ENCODE measurements around the gene PPEF1. TPM values are rescaled to one million over a fixed set of nuclear protein-coding genes. Genes with fewer than 3 reads are reported as not detected.
A peak's percentile ranks its signal among the peaks of the same experiment; 100 is the strongest.
"Not testable (repeated sequence)": the region's sequence is repeated elsewhere in the genome, so short reads cannot be mapped to it uniquely, and the experiment has no call there.

PPEF1 gene
- polyA plus RNA-seq, 6 donors from 2014 or later = 0.74 TPM; not detected in 5

GRCh38 chrX:18721683-18722499, 14.4 kb downstream of the PPEF1 start:
- no peak for ATAC-seq (ENCODE audit: low read depth in 2 of 2)
- Mint-ChIP-seq H3K4me3 (no peak overlapping the region), H3K27ac (no peak overlapping the region), H3K9me3 (peaks cover 0 to 2% (median 0%) of the 10 kb centered on the region in 7 donors), H3K27me3 (no peaks in the 10 kb centered on the region), H3K36me3 (no peaks in the 10 kb centered on the region), H3K4me1 (peaks cover 0 to 8% (median 0%) of the 10 kb centered on the region in 3 donors)
- no peak for DNase-seq

- Mint-ChIP-seq H3K27ac (no peak overlapping the region), H3K9me3 (peaks cover 0 to 2% (median 0%) of the 10 kb centered on the region in 7 donors), H3K4me1 (peaks cover 0 to 8% (median 0%) of the 10 kb centered on the region in 3 donors), H3K27me3 (no peaks in the 10 kb centered on the region), H3K36me3 (no peaks in the 10 kb centered on the region), H3K4me3 (no peak overlapping the region)
- ATAC-seq (ENCODE audit: low read depth in 2 of 2) = no peak
- DNase-seq = no peak
Observed at GRCh38 chrX:18722500-18723071, 15.1 kb downstream of the PPEF1 start.

- Mint-ChIP-seq H3K4me3 (peak overlapping the region in 1 of 8 donors; percentile 12), H3K4me1 (peaks cover 0 to 8% (median 0%) of the 10 kb centered on the region in 3 donors), H3K36me3 (no peaks in the 10 kb centered on the region), H3K9me3 (peaks cover 0 to 7% (median 0%) of the 10 kb centered on the region in 7 donors), H3K27me3 (no peaks in the 10 kb centered on the region), H3K27ac (peak overlapping the region in 1 of 6 donors; percentile 56)
- ATAC-seq (ENCODE audit: low read depth in 2 of 2) = no peak
- DNase-seq = no peak
Observed at GRCh38 chrX:18725310-18725943, 18.0 kb downstream of the PPEF1 start.

- Mint-ChIP-seq H3K4me1 (no peaks in the 10 kb centered on the region), H3K9me3 (peaks cover 0 to 10% (median 5%) of the 10 kb centered on the region in 7 donors), H3K27ac (no peak overlapping the region), H3K36me3 (no peaks in the 10 kb centered on the region), H3K27me3 (peaks cover 0 to 6% (median 0%) of the 10 kb centered on the region in 3 donors), H3K4me3 (peak overlapping the region in 1 of 8 donors; percentile 72)
- DNase-seq (no peak), ATAC-seq (ENCODE audit: low read depth in 2 of 2) (no peak)
Observed at GRCh38 chrX:18733287-18733686, 25.8 kb downstream of the PPEF1 start.

GRCh38 chrX:18739609-18740008, 32.2 kb downstream of the PPEF1 start:
- H3K9me3 Mint-ChIP-seq; H3K4me3 Mint-ChIP-seq; H3K27ac Mint-ChIP-seq; DNase-seq; H3K4me1 Mint-ChIP-seq; H3K27me3 Mint-ChIP-seq; H3K36me3 Mint-ChIP-seq; ATAC-seq (ENCODE audit: low read depth in 2 of 2): not testable (repeated sequence)

- DNase-seq = no peak
- no peak overlapping the region for H3K27ac Mint-ChIP-seq
- H3K36me3 Mint-ChIP-seq = no peaks in the 10 kb centered on the region
- H3K9me3 Mint-ChIP-seq = peaks cover 0 to 12% (median 2%) of the 10 kb centered on the region in 7 donors
- peaks cover 0 to 11% (median 0%) of the 10 kb centered on the region in 3 donors for H3K27me3 Mint-ChIP-seq
- ATAC-seq (ENCODE audit: low read depth in 2 of 2) = no peak
- no peaks in the 10 kb centered on the region for H3K4me1 Mint-ChIP-seq
- no peak overlapping the region for H3K4me3 Mint-ChIP-seq
Observed at GRCh38 chrX:18748499-18748898, 41.1 kb downstream of the PPEF1 start.

- H3K36me3 Mint-ChIP-seq = no peaks in the 10 kb centered on the region
- H3K4me1 Mint-ChIP-seq = no peaks in the 10 kb centered on the region
- no peak for ATAC-seq (ENCODE audit: low read depth in 2 of 2)
- H3K27me3 Mint-ChIP-seq = peaks cover 0 to 11% (median 5%) of the 10 kb centered on the region in 3 donors
- DNase-seq = no peak
- peaks cover 0 to 12% (median 3%) of the 10 kb centered on the region in 7 donors for H3K9me3 Mint-ChIP-seq
- H3K27ac Mint-ChIP-seq = no peak overlapping the region
- H3K4me3 Mint-ChIP-seq = no peak overlapping the region
Observed at GRCh38 chrX:18753631-18754030, 46.2 kb downstream of the PPEF1 start.

- Mint-ChIP-seq H3K27me3 (peaks cover 0 to 6% (median 5%) of the 10 kb centered on the region in 3 donors), H3K4me3 (no peak overlapping the region), H3K36me3 (no peaks in the 10 kb centered on the region), H3K9me3 (peaks cover 0 to 12% (median 3%) of the 10 kb centered on the region in 7 donors), H3K4me1 (no peaks in the 10 kb centered on the region), H3K27ac (no peak overlapping the region)
- no peak for ATAC-seq (ENCODE audit: low read depth in 2 of 2)
- no peak for DNase-seq
Observed at GRCh38 chrX:18755651-18756050, 48.2 kb downstream of the PPEF1 start.

GRCh38 chrX:18757956-18758932, 50.8 kb downstream of the PPEF1 start:
- peaks cover 0 to 6% (median 5%) of the 10 kb centered on the region in 3 donors for H3K27me3 Mint-ChIP-seq
- H3K4me1 Mint-ChIP-seq = no peaks in the 10 kb centered on the region
- DNase-seq = no peak
- H3K9me3 Mint-ChIP-seq = peaks cover 0 to 3% (median 0%) of the 10 kb centered on the region in 7 donors
- H3K4me3 Mint-ChIP-seq = no peak overlapping the region
- ATAC-seq (ENCODE audit: low read depth in 2 of 2) = no peak
- no peak overlapping the region for H3K27ac Mint-ChIP-seq
- H3K36me3 Mint-ChIP-seq = no peaks in the 10 kb centered on the region

- DNase-seq (no peak), ATAC-seq (ENCODE audit: low read depth in 2 of 2) (no peak)
- peaks cover 0 to 8% (median 6%) of the 10 kb centered on the region in 3 donors for H3K27me3 Mint-ChIP-seq
- no peak overlapping the region for H3K27ac Mint-ChIP-seq
- H3K36me3 Mint-ChIP-seq = no peaks in the 10 kb centered on the region
- H3K9me3 Mint-ChIP-seq = peaks cover 0 to 4% (median 0%) of the 10 kb centered on the region in 7 donors
- H3K4me1 Mint-ChIP-seq = no peaks in the 10 kb centered on the region
- H3K4me3 Mint-ChIP-seq = no peak overlapping the region
Observed at GRCh38 chrX:18761750-18762149, 54.3 kb downstream of the PPEF1 start.

- not testable (repeated sequence) for ATAC-seq (ENCODE audit: low read depth in 2 of 2)
Observed at GRCh38 chrX:18763106-18763505, 55.7 kb downstream of the PPEF1 start.

GRCh38 chrX:18769364-18769763, 61.9 kb downstream of the PPEF1 start:
- Mint-ChIP-seq H3K36me3 (peaks cover 0 to 9% of the 10 kb centered on the region in 2 donors), H3K4me3 (no peak overlapping the region), H3K27me3 (no peaks in the 10 kb centered on the region), H3K9me3 (peaks cover 3 to 18% (median 11%) of the 10 kb centered on the region in 7 donors), H3K27ac (no peak overlapping the region), H3K4me1 (no peaks in the 10 kb centered on the region)
- ATAC-seq (ENCODE audit: low read depth in 2 of 2) (no peak), DNase-seq (no peak)

More at GRCh38 chrX:18763106-18763505, 55.7 kb downstream of the PPEF1 start:
- not testable (repeated sequence) for H3K9me3 Mint-ChIP-seq, H3K27ac Mint-ChIP-seq, H3K36me3 Mint-ChIP-seq, H3K4me3 Mint-ChIP-seq, DNase-seq, H3K4me1 Mint-ChIP-seq, H3K27me3 Mint-ChIP-seq

Data from naive B cell (primary cell).